HepG2 (cell line): ENCODE data around the gene LGALS9.

ENCODE experiments used
- ADNP ChIP-seq: sonication (generic); formaldehyde crosslinking; IDR thresholded peaks from 2 replicates; pipeline ENCODE4 v1.4.0; 2020; ENCODE audit warnings: missing genetic modification reagents
- FOSL2 ChIP-seq: sonication (generic); formaldehyde crosslinking; IDR thresholded peaks from 2 replicates; pipeline ENCODE4 v1.4.0; 2020; ENCODE audit warnings: missing genetic modification reagents
- GABPA ChIP-seq, 2 experiments: IDR thresholded peaks; 2 replicates each; pipeline ENCODE4 v1.6.1; 2011 to 2016; ENCODE audit warnings: low read depth in 2 of 2, low read length in 1 of 2, missing biosample characterization in 1 of 2, missing genetic modification characterization in 1 of 2
- MAFF ChIP-seq: IDR thresholded peaks from 2 replicates; pipeline ENCODE4 v1.6.1; 2011; ENCODE audit warnings: low read depth, low read length, improper control_type of control experiment
- MAZ ChIP-seq, 2 experiments: sonication (generic) in 1 of 2; formaldehyde crosslinking in 1 of 2; IDR thresholded peaks; 2 replicates each; pipeline versions ENCODE4 v1.5.0 to v1.6.1; 2012 to 2020; ENCODE audit warnings: low read depth in 2 of 2, mild to moderate bottlenecking in 2 of 2, borderline replicate concordance in 1 of 2, improper control_type of control experiment in 1 of 2, low read length in 1 of 2, missing genetic modification reagents in 1 of 2, moderate library complexity in 1 of 2
- PHF21A ChIP-seq: sonication (generic); formaldehyde crosslinking; IDR thresholded peaks from 2 replicates; pipeline ENCODE4 v1.5.0; 2020; ENCODE audit warnings: mild to moderate bottlenecking, missing genetic modification reagents
- SMAD3 ChIP-seq: sonication (generic); formaldehyde crosslinking; IDR thresholded peaks from 2 replicates; pipeline ENCODE4 v1.4.0; 2020; ENCODE audit warnings: missing genetic modification reagents
- YY1 ChIP-seq: IDR thresholded peaks from 2 replicates; pipeline ENCODE4 v1.6.1; 2011; ENCODE audit warnings: low read length, low read depth, moderate library complexity, mild to moderate bottlenecking; ENCODE audit not compliant: insufficient read depth, insufficient replicate concordance
- ZNF460 ChIP-seq: sonication (generic); formaldehyde crosslinking; IDR thresholded peaks from 2 replicates; pipeline ENCODE4 v1.5.1; 2020; ENCODE audit warnings: missing genetic modification reagents, mild to moderate bottlenecking, borderline replicate concordance
- TF ChIP-seq, protein P1 (sequence below): sonication (generic); formaldehyde crosslinking; IDR thresholded peaks from 2 replicates; pipeline ENCODE4 v1.5.0; 2020; ENCODE audit warnings: mild to moderate bottlenecking, missing genetic modification reagents, moderate library complexity
- TF ChIP-seq, protein P2 (sequence below): sonication (generic); formaldehyde crosslinking; IDR thresholded peaks from 2 replicates; pipeline ENCODE4 v1.8.0; 2022; ENCODE audit warnings: missing genetic modification reagents, mild to moderate bottlenecking, moderate library complexity, borderline replicate concordance

DNA sequence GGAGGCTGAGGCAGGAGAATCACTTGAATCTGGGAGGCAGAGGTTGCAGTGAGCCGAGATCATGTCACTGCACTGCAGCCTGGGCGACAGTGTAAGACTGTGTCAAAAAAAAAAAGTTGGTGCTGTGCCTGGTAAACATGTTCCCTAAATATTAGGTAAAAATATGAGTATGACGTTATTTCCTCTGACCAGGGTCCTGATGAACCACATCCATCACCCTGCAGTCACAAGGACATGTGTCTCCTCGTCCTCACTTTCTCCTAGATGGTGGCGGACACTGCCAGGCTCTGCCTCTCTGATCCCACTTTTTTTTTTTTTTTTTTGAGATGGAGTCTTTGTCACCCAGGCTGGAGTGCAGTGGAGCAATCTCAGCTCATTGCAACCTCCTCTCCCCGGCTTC is 28.7 kb downstream of the LGALS9 start:
- no peak for TF ChIP-seq PHF21A (CRISPR knock-in tag)
- TF ChIP-seq MAFF, result no peak
- TF ChIP-seq GABPA (IDR thresholded peaks at IDR 0.05; ENCODE audit: low read depth, low read length), result no peak
- no peak for TF ChIP-seq GABPA (CRISPR knock-in tag; IDR thresholded peaks at IDR 0.05; ENCODE audit: low read depth)
- no peak for TF ChIP-seq ZNF460 (CRISPR knock-in tag)
- no peak for TF ChIP-seq YY1
- TF ChIP-seq MAZ (IDR thresholded peaks at IDR 0.05; ENCODE audit: borderline replicate concordance, low read depth, low read length), result no peak
- TF ChIP-seq MAZ (CRISPR knock-in tag; IDR thresholded peaks at IDR 0.05; ENCODE audit: low read depth), result no peak
- TF ChIP-seq SMAD3 (CRISPR knock-in tag), result no peak
- TF ChIP-seq ADNP (CRISPR knock-in tag), result no peak
- TF ChIP-seq, protein P1, sequence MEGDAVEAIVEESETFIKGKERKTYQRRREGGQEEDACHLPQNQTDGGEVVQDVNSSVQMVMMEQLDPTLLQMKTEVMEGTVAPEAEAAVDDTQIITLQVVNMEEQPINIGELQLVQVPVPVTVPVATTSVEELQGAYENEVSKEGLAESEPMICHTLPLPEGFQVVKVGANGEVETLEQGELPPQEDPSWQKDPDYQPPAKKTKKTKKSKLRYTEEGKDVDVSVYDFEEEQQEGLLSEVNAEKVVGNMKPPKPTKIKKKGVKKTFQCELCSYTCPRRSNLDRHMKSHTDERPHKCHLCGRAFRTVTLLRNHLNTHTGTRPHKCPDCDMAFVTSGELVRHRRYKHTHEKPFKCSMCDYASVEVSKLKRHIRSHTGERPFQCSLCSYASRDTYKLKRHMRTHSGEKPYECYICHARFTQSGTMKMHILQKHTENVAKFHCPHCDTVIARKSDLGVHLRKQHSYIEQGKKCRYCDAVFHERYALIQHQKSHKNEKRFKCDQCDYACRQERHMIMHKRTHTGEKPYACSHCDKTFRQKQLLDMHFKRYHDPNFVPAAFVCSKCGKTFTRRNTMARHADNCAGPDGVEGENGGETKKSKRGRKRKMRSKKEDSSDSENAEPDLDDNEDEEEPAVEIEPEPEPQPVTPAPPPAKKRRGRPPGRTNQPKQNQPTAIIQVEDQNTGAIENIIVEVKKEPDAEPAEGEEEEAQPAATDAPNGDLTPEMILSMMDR (CRISPR knock-in tag), result no peak
- no peak for TF ChIP-seq FOSL2 (CRISPR knock-in tag)
- TF ChIP-seq, protein P2, sequence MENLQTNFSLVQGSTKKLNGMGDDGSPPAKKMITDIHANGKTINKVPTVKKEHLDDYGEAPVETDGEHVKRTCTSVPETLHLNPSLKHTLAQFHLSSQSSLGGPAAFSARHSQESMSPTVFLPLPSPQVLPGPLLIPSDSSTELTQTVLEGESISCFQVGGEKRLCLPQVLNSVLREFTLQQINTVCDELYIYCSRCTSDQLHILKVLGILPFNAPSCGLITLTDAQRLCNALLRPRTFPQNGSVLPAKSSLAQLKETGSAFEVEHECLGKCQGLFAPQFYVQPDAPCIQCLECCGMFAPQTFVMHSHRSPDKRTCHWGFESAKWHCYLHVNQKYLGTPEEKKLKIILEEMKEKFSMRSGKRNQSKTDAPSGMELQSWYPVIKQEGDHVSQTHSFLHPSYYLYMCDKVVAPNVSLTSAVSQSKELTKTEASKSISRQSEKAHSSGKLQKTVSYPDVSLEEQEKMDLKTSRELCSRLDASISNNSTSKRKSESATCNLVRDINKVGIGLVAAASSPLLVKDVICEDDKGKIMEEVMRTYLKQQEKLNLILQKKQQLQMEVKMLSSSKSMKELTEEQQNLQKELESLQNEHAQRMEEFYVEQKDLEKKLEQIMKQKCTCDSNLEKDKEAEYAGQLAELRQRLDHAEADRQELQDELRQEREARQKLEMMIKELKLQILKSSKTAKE (CRISPR knock-in tag), result no peak
